Measurements from ENCODE around the gene BAIAP2.

DNA sequence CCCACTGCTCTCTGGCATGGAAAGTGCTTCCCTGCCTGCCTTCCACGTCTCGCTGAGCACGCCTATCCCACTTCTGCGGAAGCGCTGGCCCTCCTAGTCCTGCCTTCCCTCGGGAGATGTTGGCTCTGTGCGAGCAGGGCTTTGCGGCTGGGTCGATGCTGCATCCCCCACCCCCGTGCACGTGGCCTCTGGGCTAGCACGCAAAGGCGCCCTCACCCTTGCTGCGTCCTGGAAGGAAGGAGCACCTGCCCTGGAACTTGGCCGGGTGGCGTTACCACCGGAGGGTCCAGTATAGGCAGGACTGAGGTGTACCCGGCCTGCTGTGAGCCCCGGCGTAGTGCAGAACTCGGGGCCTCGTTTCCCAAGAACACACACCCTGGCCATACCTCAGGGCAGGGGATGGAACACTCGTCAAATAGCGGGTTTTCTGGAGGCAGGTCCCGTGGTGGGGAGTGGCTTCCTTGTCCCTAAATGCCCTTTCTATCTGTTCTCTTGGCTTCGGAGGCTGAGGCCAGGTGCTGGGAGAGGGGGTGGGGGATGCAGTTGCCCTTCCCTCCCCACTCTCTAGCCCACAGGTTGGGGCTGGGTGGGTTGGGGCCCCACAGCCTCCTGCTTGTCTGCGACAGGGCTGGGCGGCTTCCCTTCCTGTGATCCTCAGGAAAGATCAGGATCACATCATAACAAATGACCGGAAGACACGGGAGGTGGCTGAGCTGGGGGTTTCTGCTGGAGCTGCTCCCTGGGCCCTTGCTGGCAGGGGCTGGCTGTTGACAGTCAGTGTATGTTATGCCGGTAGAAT is 17.4 kb downstream of the BAIAP2 start:
- TF ChIP-seq, protein P1, sequence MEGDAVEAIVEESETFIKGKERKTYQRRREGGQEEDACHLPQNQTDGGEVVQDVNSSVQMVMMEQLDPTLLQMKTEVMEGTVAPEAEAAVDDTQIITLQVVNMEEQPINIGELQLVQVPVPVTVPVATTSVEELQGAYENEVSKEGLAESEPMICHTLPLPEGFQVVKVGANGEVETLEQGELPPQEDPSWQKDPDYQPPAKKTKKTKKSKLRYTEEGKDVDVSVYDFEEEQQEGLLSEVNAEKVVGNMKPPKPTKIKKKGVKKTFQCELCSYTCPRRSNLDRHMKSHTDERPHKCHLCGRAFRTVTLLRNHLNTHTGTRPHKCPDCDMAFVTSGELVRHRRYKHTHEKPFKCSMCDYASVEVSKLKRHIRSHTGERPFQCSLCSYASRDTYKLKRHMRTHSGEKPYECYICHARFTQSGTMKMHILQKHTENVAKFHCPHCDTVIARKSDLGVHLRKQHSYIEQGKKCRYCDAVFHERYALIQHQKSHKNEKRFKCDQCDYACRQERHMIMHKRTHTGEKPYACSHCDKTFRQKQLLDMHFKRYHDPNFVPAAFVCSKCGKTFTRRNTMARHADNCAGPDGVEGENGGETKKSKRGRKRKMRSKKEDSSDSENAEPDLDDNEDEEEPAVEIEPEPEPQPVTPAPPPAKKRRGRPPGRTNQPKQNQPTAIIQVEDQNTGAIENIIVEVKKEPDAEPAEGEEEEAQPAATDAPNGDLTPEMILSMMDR (IDR thresholded peaks at IDR 0.05), result no peak
- TF ChIP-seq POLR2A (IDR thresholded peaks at IDR 0.05), result no peak

Measured in thyroid gland (tissue), 4 donors.